Peyer's patch (tissue), 4 donors: ENCODE data around the gene SSH2. TPM values are rescaled to one million over a fixed set of nuclear protein-coding genes. Genes with fewer than 3 reads are reported as not detected.

Experiments
- DNase-seq, 3 donors: peaks; one replicate each; pipeline ENCODE4 v3.0.0-alpha.2; 2017 to 2019
- H3K27ac ChIP-seq, 4 donors: fragments of 200-600 bp; sonication (generic); one replicate each; pipeline ENCODE4 v1.5.1; 2016 to 2019
- H3K27me3 ChIP-seq, 2 donors: fragments of 200-600 bp; sonication (generic); one replicate each; pipeline ENCODE4 v1.5.1; 2019
- H3K36me3 ChIP-seq, 3 donors: fragments of 200-600 bp; sonication (generic); one replicate each; pipeline ENCODE4 v1.5.1; 2016 to 2019
- H3K4me1 ChIP-seq, 4 donors: fragments of 200-600 bp; sonication (generic); one replicate each; pipeline ENCODE4 v1.5.1; 2016 to 2019
- H3K4me3 ChIP-seq, 4 donors: fragments of 200-600 bp; sonication (generic); 1 replicate in 3 of 4; 2 replicates in 1 of 4; pipeline ENCODE4 v1.5.1; 2016 to 2019; ENCODE audit warnings: mild to moderate bottlenecking in 1 of 4
- H3K9me3 ChIP-seq, 4 donors: fragments of 200-600 bp; sonication (generic); one replicate each; pipeline ENCODE4 v1.5.1; 2016 to 2019; ENCODE audit warnings: mild to moderate bottlenecking in 1 of 4
- CTCF ChIP-seq, 6 experiments: fragments of 450-650 bp in 4 of 6; fragments of 200-600 bp in 2 of 6; sonication (generic) in 1 of 6; IDR thresholded peaks; one replicate each; pipeline ENCODE4 v1.5.1; 2017 to 2019; ENCODE audit warnings: antibody characterized with exemption in 6 of 6, mild to moderate bottlenecking in 3 of 6, moderate library complexity in 1 of 6
- POLR2A ChIP-seq, 2 donors: fragments of 450-650 bp; IDR thresholded peaks; one replicate each; pipeline ENCODE4 v1.5.1; 2017; ENCODE audit warnings: antibody characterized with exemption in 2 of 2, mild to moderate bottlenecking in 2 of 2, moderate library complexity in 2 of 2
- total RNA-seq, 4 donors: library from RNA; depleted of rRNA; stranded (reverse); fragments of >200 nt; gene quantifications; one replicate each; pipeline ENCODE4 v1.1.0, GENCODE V29; 2016

SSH2 gene
- total RNA-seq, 4 donors from 2014 or later, result 45.4 to 139 (median 58.2) TPM

GRCh38 chr17:29933379-29933778, 3.4 kb upstream of the SSH2 start:
- H3K36me3 ChIP-seq, result no peaks in the 10 kb centered on the region
- H3K4me1 ChIP-seq, result peaks cover 0 to 15% (median 3%) of the 10 kb centered on the region in 4 donors
- H3K27me3 ChIP-seq, result no peaks in the 10 kb centered on the region
- no peak for DNase-seq
- TF ChIP-seq POLR2A (IDR thresholded peaks at IDR 0.05), result no peak
- peak in 2 of 6 experiments; percentile 13 to 17 for TF ChIP-seq CTCF (IDR thresholded peaks at IDR 0.05)
- no peak overlapping the region for H3K27ac ChIP-seq
- H3K9me3 ChIP-seq, result no peaks in the 10 kb centered on the region
- no peak overlapping the region for H3K4me3 ChIP-seq

GRCh38 chr17:29931231-29931932, 1.4 kb upstream of the SSH2 start:
- Histone ChIP-seq H3K36me3 (no peaks in the 10 kb centered on the region), H3K27me3 (no peaks in the 10 kb centered on the region), H3K9me3 (no peaks in the 10 kb centered on the region), H3K4me3 (peak overlapping the region in 3 of 4 donors; percentile 83 to 88 (median 86)), H3K27ac (peak overlapping the region in 2 of 4 donors; percentile 1 to 92), H3K4me1 (peaks cover 0 to 27% (median 5%) of the 10 kb centered on the region in 4 donors)
- no peak for TF ChIP-seq POLR2A (IDR thresholded peaks at IDR 0.05)
- peak; percentile 86 to 96 (median 92) for TF ChIP-seq CTCF (IDR thresholded peaks at IDR 0.05)
- peak; percentile 59 to 90 (median 75) for DNase-seq

GRCh38 chr17:29930409-29931010, 482 bp upstream of the SSH2 start:
- peaks cover 0 to under 1% (median 0%) of the 10 kb centered on the region in 3 donors for H3K36me3 ChIP-seq
- no peaks in the 10 kb centered on the region for H3K27me3 ChIP-seq
- H3K4me1 ChIP-seq, result peaks cover 0 to 27% (median 5%) of the 10 kb centered on the region in 4 donors
- H3K9me3 ChIP-seq, result no peaks in the 10 kb centered on the region
- peak overlapping the region; percentile 73 to 88 (median 84) for H3K4me3 ChIP-seq
- DNase-seq, result peak in 2 of 3 donors; percentile 22 to 49
- peak overlapping the region; percentile 88 to 95 (median 92) for H3K27ac ChIP-seq
- TF ChIP-seq CTCF (IDR thresholded peaks at IDR 0.05), result no peak
- TF ChIP-seq POLR2A (IDR thresholded peaks at IDR 0.05), result no peak

GRCh38 chr17:29929006-29929532, 959 bp downstream of the SSH2 start:
- Histone ChIP-seq H3K4me3 (peak overlapping the region; percentile 73 to 88 (median 84)), H3K4me1 (peaks cover 0 to 27% (median 5%) of the 10 kb centered on the region in 4 donors), H3K9me3 (no peaks in the 10 kb centered on the region), H3K27ac (peak overlapping the region; percentile 88 to 95 (median 92)), H3K27me3 (no peaks in the 10 kb centered on the region), H3K36me3 (peaks cover 0 to 6% (median 0%) of the 10 kb centered on the region in 3 donors)
- TF ChIP-seq CTCF (IDR thresholded peaks at IDR 0.05) (no peak), POLR2A (IDR thresholded peaks at IDR 0.05) (no peak)
- DNase-seq, result peak in 2 of 3 donors; percentile 32 to 50

GRCh38 chr17:29927546-29927945, 2.5 kb downstream of the SSH2 start:
- Histone ChIP-seq H3K4me3 (no peak overlapping the region), H3K4me1 (peaks cover 0 to 27% (median 5%) of the 10 kb centered on the region in 4 donors), H3K9me3 (no peaks in the 10 kb centered on the region), H3K36me3 (peaks cover 0 to 6% (median 0%) of the 10 kb centered on the region in 3 donors), H3K27me3 (no peaks in the 10 kb centered on the region), H3K27ac (no peak overlapping the region)
- DNase-seq, result no peak
- TF ChIP-seq POLR2A (IDR thresholded peaks at IDR 0.05), result no peak
- no peak for TF ChIP-seq CTCF (IDR thresholded peaks at IDR 0.05)
